VCaP (cell line): Measurements from ENCODE around the gene SCN8A.
"Not testable (repeated sequence)": the region's sequence is repeated elsewhere in the genome, so short reads cannot be mapped to it uniquely, and the experiment has no call there.

ENCODE experiments used
- H3K27ac ChIP-seq: fragments of 450-650 bp; 2 replicates; pipeline ENCODE4 v1.5.1; 2017
- CTCF ChIP-seq: fragments of 450-650 bp; conservative IDR thresholded peaks from 2 replicates; pipeline ENCODE4 v1.5.1; 2017; ENCODE audit warnings: mild to moderate bottlenecking, moderate library complexity

The SCN8A gene

GRCh38 chr12:51779876-51780275 is 188.8 kb downstream of the SCN8A start:
- H3K27ac ChIP-seq = no peak overlapping the region
- TF ChIP-seq CTCF = no peak

- H3K27ac ChIP-seq = no peak overlapping the region
- TF ChIP-seq CTCF = no peak
Measured at GRCh38 chr12:51784688-51785087, 193.7 kb downstream of the SCN8A start.

GRCh38 chr12:51785906-51786305 is 194.9 kb downstream of the SCN8A start:
- TF ChIP-seq CTCF = no peak
- no peak overlapping the region for H3K27ac ChIP-seq

DNA sequence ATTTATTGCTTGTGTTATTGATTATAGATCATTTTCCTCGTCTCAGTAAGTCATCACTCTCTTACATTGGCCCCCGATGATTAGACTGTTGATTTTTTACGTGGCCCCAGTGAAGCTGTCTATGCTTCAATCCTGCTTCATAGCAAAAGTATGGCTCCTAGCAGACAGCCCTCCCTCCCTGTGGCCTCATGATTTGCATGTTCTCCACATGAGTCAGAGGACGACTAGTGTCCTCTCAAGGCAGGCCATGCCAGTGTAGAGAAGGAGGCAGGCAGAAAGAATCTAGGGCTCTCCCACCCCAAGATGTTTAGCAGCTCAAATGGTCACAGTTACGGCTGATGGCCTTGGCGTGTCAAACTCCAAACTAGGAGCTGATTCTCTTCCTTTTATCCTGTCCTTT is 197.8 kb downstream of the SCN8A start:
- TF ChIP-seq CTCF = no peak
- no peak overlapping the region for H3K27ac ChIP-seq

DNA sequence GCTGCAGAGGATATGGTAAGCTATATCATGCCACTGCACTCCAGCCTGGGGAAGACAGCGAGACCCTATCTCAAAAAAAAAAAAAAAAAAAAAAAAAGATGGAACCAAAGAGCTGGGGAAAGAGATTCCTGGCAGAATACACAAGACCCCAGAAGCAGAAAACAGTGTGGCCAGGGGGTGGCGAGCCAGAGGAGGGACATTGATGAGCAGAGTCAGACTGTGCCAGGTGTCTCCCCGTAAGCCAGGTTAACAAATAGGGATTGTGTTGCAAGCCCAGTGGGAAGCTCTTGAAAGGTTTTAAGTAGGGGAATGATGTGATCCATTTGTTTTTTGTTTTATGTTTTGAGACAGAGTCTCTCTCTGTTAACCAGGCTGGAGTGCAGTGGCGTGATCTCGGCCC is 201.4 kb downstream of the SCN8A start:
- H3K27ac ChIP-seq = no peak overlapping the region
- no peak for TF ChIP-seq CTCF

GRCh38 chr12:51793201-51793600 is 202.2 kb downstream of the SCN8A start:
- H3K27ac ChIP-seq = no peak overlapping the region
- no peak for TF ChIP-seq CTCF

GRCh38 chr12:51797301-51797700 is 206.3 kb downstream of the SCN8A start:
- no peak for TF ChIP-seq CTCF

GRCh38 chr12:51798051-51798450 is 207.0 kb downstream of the SCN8A start:
- not testable (repeated sequence) for H3K27ac ChIP-seq

More at GRCh38 chr12:51797301-51797700, 206.3 kb downstream of the SCN8A start:
- H3K27ac ChIP-seq = no peak overlapping the region
